WTC11 (cell line): ENCODE results near the gene FAF1. TPM values are rescaled to one million over a fixed set of nuclear protein-coding genes. Genes with fewer than 3 reads are reported as not detected.

Source experiments
- ATAC-seq: fragments of 200-7000 bp; cut with Tn5 transposase; 2 replicates; pipeline ENCODE4 v1.10.0; 2021; ENCODE audit warnings: mild to moderate bottlenecking, moderate library complexity
- CTCF ChIA-PET: fragments of 300-600 bp; sonication (Branson Sonifier 250); formaldehyde crosslinking; loops from one replicate; lab custom pipeline; 2021; ENCODE audit warnings: antibody characterized with exemption; lab: Charles Lee
- POLR2A ChIA-PET: fragments of 350-600 bp; sonication (Branson Sonifier 250); formaldehyde crosslinking; loops from one replicate; lab custom pipeline; 2021; ENCODE audit warnings: antibody characterized with exemption; lab: Charles Lee
- DNase-seq: peaks from one replicate; pipeline ENCODE4 v3.0.0; 2021; ENCODE audit warnings: low spot score
- H3K27ac Mint-ChIP-seq: 2 replicates; pipeline ENCODE4 v1.8.0; 2021; ENCODE audit warnings: mixed read lengths
- H3K27me3 Mint-ChIP-seq: 2 replicates; pipeline ENCODE4 v1.8.0; 2021; ENCODE audit warnings: low read depth, mild to moderate bottlenecking, moderate library complexity, mixed read lengths
- H3K36me3 Mint-ChIP-seq: 2 replicates; pipeline ENCODE4 v1.8.0; 2021; ENCODE audit warnings: mixed read lengths
- H3K4me1 Mint-ChIP-seq: 2 replicates; pipeline ENCODE4 v1.8.0; 2022; ENCODE audit warnings: mixed read lengths
- H3K4me3 Mint-ChIP-seq: 2 replicates; pipeline ENCODE4 v1.8.0; 2021; ENCODE audit warnings: mild to moderate bottlenecking, moderate library complexity, mixed read lengths
- H3K9me3 Mint-ChIP-seq: 2 replicates; pipeline ENCODE4 v1.8.0; 2021; ENCODE audit warnings: mixed read lengths
- FOXJ3 ChIP-seq: sonication (generic); formaldehyde crosslinking; IDR thresholded peaks from 2 replicates; pipeline ENCODE4 v1.9.0; 2021; ENCODE audit warnings: missing genetic modification reagents, mild to moderate bottlenecking, borderline replicate concordance
- FOXK1 ChIP-seq: sonication (generic); formaldehyde crosslinking; IDR thresholded peaks from 2 replicates; pipeline ENCODE4 v1.8.0; 2022; ENCODE audit warnings: mild to moderate bottlenecking, moderate library complexity, missing genetic modification reagents
- GABPB1 ChIP-seq: sonication (generic); formaldehyde crosslinking; IDR thresholded peaks from 2 replicates; pipeline ENCODE4 v1.8.1; 2023; ENCODE audit warnings: mild to moderate bottlenecking, missing genetic modification reagents
- GTF2I ChIP-seq: fragments of 250-450 bp; sonication (Bioruptor Pico); conservative IDR thresholded peaks from 2 replicates; pipeline ENCODE4 v1.4.0; 2021; ENCODE audit warnings: mild to moderate bottlenecking
- JAZF1 ChIP-seq: fragments of 250-450 bp; sonication (Bioruptor Pico); IDR thresholded peaks from 2 replicates; pipeline ENCODE4 v1.9.0; 2021; ENCODE audit warnings: moderate library complexity, mild to moderate bottlenecking, inconsistent platforms
- JUN ChIP-seq: sonication (generic); formaldehyde crosslinking; IDR thresholded peaks from 2 replicates; pipeline ENCODE4 v1.8.0; 2023; ENCODE audit warnings: mild to moderate bottlenecking, missing genetic modification reagents
- MXD4 ChIP-seq: fragments of 250-450 bp; sonication (Bioruptor Pico); IDR thresholded peaks from 2 replicates; pipeline ENCODE4 v1.8.0; 2021; ENCODE audit warnings: mild to moderate bottlenecking, moderate library complexity, borderline replicate concordance
- RELA ChIP-seq: sonication (generic); formaldehyde crosslinking; IDR thresholded peaks from 2 replicates; pipeline ENCODE4 v1.8.1; 2022; ENCODE audit warnings: missing genetic modification reagents, mild to moderate bottlenecking, borderline replicate concordance
- SMAD3 ChIP-seq: sonication (generic); formaldehyde crosslinking; IDR thresholded peaks from 2 replicates; pipeline ENCODE4 v1.8.0; 2022; ENCODE audit warnings: missing genetic modification reagents, mild to moderate bottlenecking, borderline replicate concordance
- SMAD4 ChIP-seq: sonication (generic); formaldehyde crosslinking; IDR thresholded peaks from 2 replicates; pipeline ENCODE4 v1.8.0; 2022; ENCODE audit warnings: mild to moderate bottlenecking, missing genetic modification reagents
- SP1 ChIP-seq: sonication (generic); formaldehyde crosslinking; conservative IDR thresholded peaks from 2 replicates; pipeline ENCODE4 v1.8.1; 2022; ENCODE audit warnings: missing genetic modification reagents
- ZBTB21 ChIP-seq: sonication (generic); formaldehyde crosslinking; IDR thresholded peaks from 2 replicates; pipeline ENCODE4 v1.8.1; 2023; ENCODE audit warnings: mild to moderate bottlenecking, missing genetic modification reagents, borderline replicate concordance
- ZNF121 ChIP-seq: sonication (generic); formaldehyde crosslinking; IDR thresholded peaks from 2 replicates; pipeline ENCODE4 v1.8.0; 2023; ENCODE audit warnings: missing genetic modification reagents
- ZNF232 ChIP-seq: sonication (generic); formaldehyde crosslinking; IDR thresholded peaks from 2 replicates; pipeline ENCODE4 v1.8.0; 2022; ENCODE audit warnings: mild to moderate bottlenecking, missing genetic modification reagents
- ZNF671 ChIP-seq: fragments of 250-450 bp; sonication (Bioruptor Pico); IDR thresholded peaks from 2 replicates; pipeline ENCODE4 v1.8.0; 2021; ENCODE audit warnings: mild to moderate bottlenecking
- total RNA-seq: library from RNA; stranded (reverse); gene quantifications from 3 replicates; pipeline ENCODE4 v1.2.3, GENCODE V29; 2021
- TF ChIP-seq, protein P1 (sequence below): sonication (generic); formaldehyde crosslinking; IDR thresholded peaks from 2 replicates; pipeline ENCODE4 v1.8.1; 2022; ENCODE audit warnings: mild to moderate bottlenecking, moderate library complexity, missing genetic modification reagents
- TF ChIP-seq, protein P2 (sequence below): sonication (generic); formaldehyde crosslinking; IDR thresholded peaks from 2 replicates; pipeline ENCODE4 v1.8.1; 2023; ENCODE audit warnings: mild to moderate bottlenecking, missing genetic modification reagents, borderline replicate concordance
- TF ChIP-seq, protein P3 (sequence below): fragments of 250-450 bp; sonication (Bioruptor Pico); IDR thresholded peaks from 2 replicates; pipeline ENCODE4 v2.1.2; 2022; ENCODE audit warnings: mild to moderate bottlenecking, moderate library complexity
- TF ChIP-seq, protein P4 (sequence below): sonication (generic); formaldehyde crosslinking; IDR thresholded peaks from 2 replicates; pipeline ENCODE4 v1.8.0; 2023; ENCODE audit warnings: missing genetic modification reagents, mild to moderate bottlenecking, borderline replicate concordance
- TF ChIP-seq, protein P5 (sequence below): sonication (generic); formaldehyde crosslinking; IDR thresholded peaks from 2 replicates; pipeline ENCODE4 v1.8.1; 2022; ENCODE audit warnings: mild to moderate bottlenecking, missing genetic modification reagents, moderate library complexity, borderline replicate concordance
- TF ChIP-seq, protein P6 (sequence below): sonication (generic); formaldehyde crosslinking; IDR thresholded peaks from 2 replicates; pipeline ENCODE4 v1.8.0; 2023; ENCODE audit warnings: missing genetic modification reagents

Gene FAF1
- total RNA-seq, 1 experiment from 2014 or later, result 53.5 TPM

DNA sequence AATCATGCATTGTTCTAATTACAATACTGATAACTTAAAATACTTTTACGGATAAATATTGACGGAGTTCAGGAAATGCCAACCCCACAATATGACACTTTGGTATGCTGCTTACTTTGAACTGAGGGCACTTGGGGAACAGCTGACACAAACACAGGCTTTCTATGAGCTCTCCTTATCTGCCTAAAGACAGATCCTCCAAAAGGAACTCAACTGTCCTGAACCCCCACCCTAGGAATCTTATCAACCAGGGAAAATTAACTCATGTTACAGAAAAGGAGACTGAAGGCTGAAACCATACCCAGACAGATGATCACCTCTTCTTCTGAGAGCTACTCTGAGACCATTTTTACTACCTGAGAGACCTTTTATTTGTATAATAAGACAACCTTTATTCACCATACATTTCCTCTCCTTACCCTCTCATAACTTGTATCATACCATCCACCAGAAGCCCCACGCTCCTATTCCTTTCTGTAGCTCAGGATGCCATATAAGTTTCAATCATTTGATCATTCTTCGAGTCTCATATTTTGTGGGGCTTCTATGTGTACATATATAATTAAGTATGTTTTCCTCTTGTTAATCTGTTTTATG lies 239.5 kb downstream of the FAF1 start:
- H3K27me3 Mint-ChIP-seq, result no peaks in the 10 kb centered on the region
- peaks cover 23% of the 10 kb centered on the region for H3K4me1 Mint-ChIP-seq
- CTCF ChIA-PET, result interaction anchor here (1.0 to 1.9 kb wide), 2 partner anchors 17 to 100 kb away, joined by 3 to 5 read pairs; no protein-coding TSS in a partner anchor
- DNase-seq (no peak), ATAC-seq (0 out of 2 replicates have a peak, but pooled peaks have one; percentile 36)
- H3K27ac Mint-ChIP-seq, result no peak overlapping the region
- peaks cover 12% of the 10 kb centered on the region for H3K9me3 Mint-ChIP-seq
- TF ChIP-seq ZBTB21 (CRISPR knock-in tag), result no peak
- TF ChIP-seq ZNF232 (CRISPR knock-in tag), result no peak
- TF ChIP-seq FOXK1 (CRISPR knock-in tag), result no peak
- TF ChIP-seq ZNF121 (CRISPR knock-in tag), result no peak
- TF ChIP-seq GABPB1 (CRISPR knock-in tag), result no peak
- TF ChIP-seq, protein P1, sequence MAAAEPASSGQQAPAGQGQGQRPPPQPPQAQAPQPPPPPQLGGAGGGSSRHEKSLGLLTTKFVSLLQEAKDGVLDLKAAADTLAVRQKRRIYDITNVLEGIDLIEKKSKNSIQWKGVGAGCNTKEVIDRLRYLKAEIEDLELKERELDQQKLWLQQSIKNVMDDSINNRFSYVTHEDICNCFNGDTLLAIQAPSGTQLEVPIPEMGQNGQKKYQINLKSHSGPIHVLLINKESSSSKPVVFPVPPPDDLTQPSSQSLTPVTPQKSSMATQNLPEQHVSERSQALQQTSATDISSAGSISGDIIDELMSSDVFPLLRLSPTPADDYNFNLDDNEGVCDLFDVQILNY (CRISPR knock-in tag), result no peak
- no peak overlapping the region for H3K4me3 Mint-ChIP-seq
- peaks cover 9% of the 10 kb centered on the region for H3K36me3 Mint-ChIP-seq
- POLR2A ChIA-PET, result no interaction called here

DNA sequence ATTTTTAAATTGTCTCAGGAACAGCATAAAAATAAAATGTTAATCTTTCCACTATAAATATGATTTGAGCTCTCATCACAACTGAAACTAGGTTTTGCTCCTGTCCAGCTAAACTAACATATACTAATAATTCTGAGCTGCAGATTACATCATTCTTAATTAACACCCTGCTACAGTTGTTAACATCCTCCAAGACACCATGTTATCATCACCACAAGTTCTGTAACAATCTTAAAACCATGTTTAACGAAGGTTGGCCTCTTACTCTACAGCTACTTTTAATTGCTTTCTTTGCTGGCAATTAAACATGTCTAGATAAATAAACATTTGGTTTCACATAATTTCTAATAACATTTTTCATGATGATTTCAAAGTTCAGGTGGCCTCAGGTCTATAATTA lies 240.9 kb downstream of the FAF1 start:
- H3K4me1 Mint-ChIP-seq, result peaks cover 23% of the 10 kb centered on the region
- CTCF ChIA-PET, result interaction anchor here (0.5 to 1.9 kb wide), 3 partner anchors 22 to 153 kb away, joined by 3 to 5 read pairs (median 3); no protein-coding TSS in a partner anchor

More for the DNA sequence above, 240.9 kb downstream of the FAF1 start:
- DNase-seq (no peak), ATAC-seq (no peak)
- Mint-ChIP-seq H3K27me3 (no peaks in the 10 kb centered on the region), H3K4me3 (no peak overlapping the region), H3K36me3 (peaks cover 9% of the 10 kb centered on the region), H3K9me3 (peaks cover 12% of the 10 kb centered on the region), H3K27ac (no peak overlapping the region)
- POLR2A ChIA-PET, result no interaction called here
- TF ChIP-seq ZNF671 (CRISPR knock-in tag), result no peak
- TF ChIP-seq, protein P2, sequence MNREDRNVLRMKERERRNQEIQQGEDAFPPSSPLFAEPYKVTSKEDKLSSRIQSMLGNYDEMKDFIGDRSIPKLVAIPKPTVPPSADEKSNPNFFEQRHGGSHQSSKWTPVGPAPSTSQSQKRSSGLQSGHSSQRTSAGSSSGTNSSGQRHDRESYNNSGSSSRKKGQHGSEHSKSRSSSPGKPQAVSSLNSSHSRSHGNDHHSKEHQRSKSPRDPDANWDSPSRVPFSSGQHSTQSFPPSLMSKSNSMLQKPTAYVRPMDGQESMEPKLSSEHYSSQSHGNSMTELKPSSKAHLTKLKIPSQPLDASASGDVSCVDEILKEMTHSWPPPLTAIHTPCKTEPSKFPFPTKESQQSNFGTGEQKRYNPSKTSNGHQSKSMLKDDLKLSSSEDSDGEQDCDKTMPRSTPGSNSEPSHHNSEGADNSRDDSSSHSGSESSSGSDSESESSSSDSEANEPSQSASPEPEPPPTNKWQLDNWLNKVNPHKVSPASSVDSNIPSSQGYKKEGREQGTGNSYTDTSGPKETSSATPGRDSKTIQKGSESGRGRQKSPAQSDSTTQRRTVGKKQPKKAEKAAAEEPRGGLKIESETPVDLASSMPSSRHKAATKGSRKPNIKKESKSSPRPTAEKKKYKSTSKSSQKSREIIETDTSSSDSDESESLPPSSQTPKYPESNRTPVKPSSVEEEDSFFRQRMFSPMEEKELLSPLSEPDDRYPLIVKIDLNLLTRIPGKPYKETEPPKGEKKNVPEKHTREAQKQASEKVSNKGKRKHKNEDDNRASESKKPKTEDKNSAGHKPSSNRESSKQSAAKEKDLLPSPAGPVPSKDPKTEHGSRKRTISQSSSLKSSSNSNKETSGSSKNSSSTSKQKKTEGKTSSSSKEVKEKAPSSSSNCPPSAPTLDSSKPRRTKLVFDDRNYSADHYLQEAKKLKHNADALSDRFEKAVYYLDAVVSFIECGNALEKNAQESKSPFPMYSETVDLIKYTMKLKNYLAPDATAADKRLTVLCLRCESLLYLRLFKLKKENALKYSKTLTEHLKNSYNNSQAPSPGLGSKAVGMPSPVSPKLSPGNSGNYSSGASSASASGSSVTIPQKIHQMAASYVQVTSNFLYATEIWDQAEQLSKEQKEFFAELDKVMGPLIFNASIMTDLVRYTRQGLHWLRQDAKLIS (CRISPR knock-in tag), result no peak
- no peak for TF ChIP-seq SP1 (CRISPR knock-in tag)
- no peak for TF ChIP-seq ZNF121 (CRISPR knock-in tag)
- TF ChIP-seq, protein P3, sequence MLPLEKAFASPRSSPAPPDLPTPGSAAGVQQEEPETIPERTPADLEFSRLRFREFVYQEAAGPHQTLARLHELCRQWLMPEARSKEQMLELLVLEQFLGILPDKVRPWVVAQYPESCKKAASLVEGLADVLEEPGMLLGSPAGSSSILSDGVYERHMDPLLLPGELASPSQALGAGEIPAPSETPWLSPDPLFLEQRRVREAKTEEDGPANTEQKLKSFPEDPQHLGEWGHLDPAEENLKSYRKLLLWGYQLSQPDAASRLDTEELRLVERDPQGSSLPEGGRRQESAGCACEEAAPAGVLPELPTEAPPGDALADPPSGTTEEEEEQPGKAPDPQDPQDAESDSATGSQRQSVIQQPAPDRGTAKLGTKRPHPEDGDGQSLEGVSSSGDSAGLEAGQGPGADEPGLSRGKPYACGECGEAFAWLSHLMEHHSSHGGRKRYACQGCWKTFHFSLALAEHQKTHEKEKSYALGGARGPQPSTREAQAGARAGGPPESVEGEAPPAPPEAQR, result no peak
- TF ChIP-seq RELA, result no peak
- TF ChIP-seq GTF2I (CRISPR knock-in tag), result no peak
- no peak for TF ChIP-seq FOXJ3 (CRISPR knock-in tag)
- TF ChIP-seq, protein P4, sequence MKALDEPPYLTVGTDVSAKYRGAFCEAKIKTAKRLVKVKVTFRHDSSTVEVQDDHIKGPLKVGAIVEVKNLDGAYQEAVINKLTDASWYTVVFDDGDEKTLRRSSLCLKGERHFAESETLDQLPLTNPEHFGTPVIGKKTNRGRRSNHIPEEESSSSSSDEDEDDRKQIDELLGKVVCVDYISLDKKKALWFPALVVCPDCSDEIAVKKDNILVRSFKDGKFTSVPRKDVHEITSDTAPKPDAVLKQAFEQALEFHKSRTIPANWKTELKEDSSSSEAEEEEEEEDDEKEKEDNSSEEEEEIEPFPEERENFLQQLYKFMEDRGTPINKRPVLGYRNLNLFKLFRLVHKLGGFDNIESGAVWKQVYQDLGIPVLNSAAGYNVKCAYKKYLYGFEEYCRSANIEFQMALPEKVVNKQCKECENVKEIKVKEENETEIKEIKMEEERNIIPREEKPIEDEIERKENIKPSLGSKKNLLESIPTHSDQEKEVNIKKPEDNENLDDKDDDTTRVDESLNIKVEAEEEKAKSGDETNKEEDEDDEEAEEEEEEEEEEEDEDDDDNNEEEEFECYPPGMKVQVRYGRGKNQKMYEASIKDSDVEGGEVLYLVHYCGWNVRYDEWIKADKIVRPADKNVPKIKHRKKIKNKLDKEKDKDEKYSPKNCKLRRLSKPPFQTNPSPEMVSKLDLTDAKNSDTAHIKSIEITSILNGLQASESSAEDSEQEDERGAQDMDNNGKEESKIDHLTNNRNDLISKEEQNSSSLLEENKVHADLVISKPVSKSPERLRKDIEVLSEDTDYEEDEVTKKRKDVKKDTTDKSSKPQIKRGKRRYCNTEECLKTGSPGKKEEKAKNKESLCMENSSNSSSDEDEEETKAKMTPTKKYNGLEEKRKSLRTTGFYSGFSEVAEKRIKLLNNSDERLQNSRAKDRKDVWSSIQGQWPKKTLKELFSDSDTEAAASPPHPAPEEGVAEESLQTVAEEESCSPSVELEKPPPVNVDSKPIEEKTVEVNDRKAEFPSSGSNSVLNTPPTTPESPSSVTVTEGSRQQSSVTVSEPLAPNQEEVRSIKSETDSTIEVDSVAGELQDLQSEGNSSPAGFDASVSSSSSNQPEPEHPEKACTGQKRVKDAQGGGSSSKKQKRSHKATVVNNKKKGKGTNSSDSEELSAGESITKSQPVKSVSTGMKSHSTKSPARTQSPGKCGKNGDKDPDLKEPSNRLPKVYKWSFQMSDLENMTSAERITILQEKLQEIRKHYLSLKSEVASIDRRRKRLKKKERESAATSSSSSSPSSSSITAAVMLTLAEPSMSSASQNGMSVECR (CRISPR knock-in tag), result no peak
- TF ChIP-seq, protein P5, sequence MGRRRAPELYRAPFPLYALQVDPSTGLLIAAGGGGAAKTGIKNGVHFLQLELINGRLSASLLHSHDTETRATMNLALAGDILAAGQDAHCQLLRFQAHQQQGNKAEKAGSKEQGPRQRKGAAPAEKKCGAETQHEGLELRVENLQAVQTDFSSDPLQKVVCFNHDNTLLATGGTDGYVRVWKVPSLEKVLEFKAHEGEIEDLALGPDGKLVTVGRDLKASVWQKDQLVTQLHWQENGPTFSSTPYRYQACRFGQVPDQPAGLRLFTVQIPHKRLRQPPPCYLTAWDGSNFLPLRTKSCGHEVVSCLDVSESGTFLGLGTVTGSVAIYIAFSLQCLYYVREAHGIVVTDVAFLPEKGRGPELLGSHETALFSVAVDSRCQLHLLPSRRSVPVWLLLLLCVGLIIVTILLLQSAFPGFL (CRISPR knock-in tag), result no peak
- TF ChIP-seq JAZF1, result no peak
- no peak for TF ChIP-seq MXD4 (CRISPR knock-in tag)
- TF ChIP-seq SMAD3, result no peak
- no peak for TF ChIP-seq SMAD4
- TF ChIP-seq JUN, result no peak
- TF ChIP-seq, protein P6, sequence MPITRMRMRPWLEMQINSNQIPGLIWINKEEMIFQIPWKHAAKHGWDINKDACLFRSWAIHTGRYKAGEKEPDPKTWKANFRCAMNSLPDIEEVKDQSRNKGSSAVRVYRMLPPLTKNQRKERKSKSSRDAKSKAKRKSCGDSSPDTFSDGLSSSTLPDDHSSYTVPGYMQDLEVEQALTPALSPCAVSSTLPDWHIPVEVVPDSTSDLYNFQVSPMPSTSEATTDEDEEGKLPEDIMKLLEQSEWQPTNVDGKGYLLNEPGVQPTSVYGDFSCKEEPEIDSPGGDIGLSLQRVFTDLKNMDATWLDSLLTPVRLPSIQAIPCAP (CRISPR knock-in tag), result no peak
